IPS-18c (cell line): Measurements from ENCODE around the gene LATS1.
"Not testable (repeated sequence)": the region's sequence is repeated elsewhere in the genome, so short reads cannot be mapped to it uniquely, and the experiment has no call there.

Experiments used
- H3K4me3 ChIP-seq: 2 replicates; pipeline ENCODE4 v1.7.0; 2013; ENCODE audit warnings: low read depth, mild to moderate bottlenecking, low read length, moderate library complexity; ENCODE audit not compliant: insufficient read depth
- H3K9me3 ChIP-seq: one replicate; pipeline ENCODE4 v1.6.1; 2013; ENCODE audit warnings: mild to moderate bottlenecking, low read length, moderate library complexity; ENCODE audit not compliant: control insufficient read depth, insufficient read depth

The LATS1 gene

DNA sequence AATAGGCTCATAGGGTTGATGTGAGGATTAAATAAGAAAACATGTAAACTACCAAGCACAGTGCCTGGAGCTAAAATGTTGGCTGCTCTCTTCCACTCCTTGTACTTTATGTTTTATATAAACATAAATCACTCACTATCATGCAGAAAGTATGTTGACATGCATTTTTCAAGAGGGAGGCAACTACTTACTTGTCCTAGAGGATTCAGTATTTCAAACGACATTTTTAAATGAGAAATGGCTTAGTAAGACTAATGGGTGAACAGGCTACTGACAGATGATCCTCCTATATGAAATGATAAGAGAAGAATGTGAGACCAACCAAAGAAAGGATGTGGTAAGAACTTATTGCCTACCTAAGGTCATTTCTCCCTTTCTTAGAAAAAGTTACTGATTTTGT lies 21.0 kb downstream of the LATS1 start:
- no peak overlapping the region for H3K4me3 ChIP-seq

GRCh38 chr6:149694921-149695320 lies 23.0 kb downstream of the LATS1 start:
- Histone ChIP-seq H3K4me3 (no peak overlapping the region), H3K9me3 (no peaks in the 10 kb centered on the region)

More for the DNA sequence above, 21.0 kb downstream of the LATS1 start:
- no peaks in the 10 kb centered on the region for H3K9me3 ChIP-seq

GRCh38 chr6:149691201-149691600 lies 26.7 kb downstream of the LATS1 start:
- no peaks in the 10 kb centered on the region for H3K9me3 ChIP-seq
- H3K4me3 ChIP-seq, result no peak overlapping the region

DNA sequence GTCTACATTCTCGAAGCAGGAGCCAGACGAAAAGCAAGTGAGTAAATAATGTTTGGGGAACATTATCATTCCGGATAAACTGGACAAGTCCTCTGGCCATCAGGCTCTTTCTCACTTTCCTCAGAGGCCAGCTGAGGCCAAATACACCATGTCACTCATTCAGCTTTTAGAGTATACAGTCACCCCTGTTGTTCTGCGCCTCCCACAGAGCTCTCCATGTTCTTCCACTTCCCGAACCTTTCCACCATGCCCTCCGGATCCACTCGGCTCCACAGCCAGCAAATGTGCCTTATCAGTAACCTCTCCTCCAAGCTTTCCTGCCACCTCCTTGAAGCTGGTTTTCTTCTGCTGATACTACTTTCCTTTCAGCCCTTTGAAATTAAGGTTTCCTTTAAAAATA lies 31.7 kb downstream of the LATS1 start:
- no peaks in the 10 kb centered on the region for H3K9me3 ChIP-seq
- no peak overlapping the region for H3K4me3 ChIP-seq

GRCh38 chr6:149683256-149683859 lies 34.5 kb downstream of the LATS1 start:
- no peak overlapping the region for H3K4me3 ChIP-seq
- no peaks in the 10 kb centered on the region for H3K9me3 ChIP-seq

GRCh38 chr6:149681845-149682244 lies 36.1 kb downstream of the LATS1 start:
- not testable (repeated sequence) for H3K9me3 ChIP-seq, H3K4me3 ChIP-seq

- H3K9me3 ChIP-seq, result no peaks in the 10 kb centered on the region
- no peak overlapping the region for H3K4me3 ChIP-seq
Measured at GRCh38 chr6:149681209-149681608, 36.7 kb downstream of the LATS1 start.

- no peaks in the 10 kb centered on the region for H3K9me3 ChIP-seq
- no peak overlapping the region for H3K4me3 ChIP-seq
Measured at GRCh38 chr6:149680503-149680902, 37.4 kb downstream of the LATS1 start.

DNA sequence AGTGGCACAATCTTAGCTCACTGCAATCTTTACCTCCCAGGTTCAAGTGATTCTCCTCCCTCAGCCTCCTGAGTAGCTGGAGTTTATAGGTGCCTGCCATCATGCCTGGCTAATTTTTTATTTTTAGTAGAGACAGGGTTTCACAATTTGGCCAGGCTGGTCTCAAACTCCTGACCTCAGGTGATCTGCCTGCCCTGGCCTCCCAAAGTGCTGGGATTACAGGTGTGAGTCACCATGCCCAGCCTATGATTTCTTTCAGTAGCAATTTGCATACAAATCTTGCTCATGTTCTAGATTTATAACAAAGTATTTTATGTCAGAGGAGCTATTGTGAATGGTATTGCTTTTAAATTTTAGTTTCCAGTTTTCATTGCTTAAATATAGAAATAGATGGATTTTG lies 45.6 kb downstream of the LATS1 start:
- not testable (repeated sequence) for H3K9me3 ChIP-seq, H3K4me3 ChIP-seq

GRCh38 chr6:149660028-149660427 lies 57.9 kb downstream of the LATS1 start:
- no peak overlapping the region for H3K4me3 ChIP-seq

DNA sequence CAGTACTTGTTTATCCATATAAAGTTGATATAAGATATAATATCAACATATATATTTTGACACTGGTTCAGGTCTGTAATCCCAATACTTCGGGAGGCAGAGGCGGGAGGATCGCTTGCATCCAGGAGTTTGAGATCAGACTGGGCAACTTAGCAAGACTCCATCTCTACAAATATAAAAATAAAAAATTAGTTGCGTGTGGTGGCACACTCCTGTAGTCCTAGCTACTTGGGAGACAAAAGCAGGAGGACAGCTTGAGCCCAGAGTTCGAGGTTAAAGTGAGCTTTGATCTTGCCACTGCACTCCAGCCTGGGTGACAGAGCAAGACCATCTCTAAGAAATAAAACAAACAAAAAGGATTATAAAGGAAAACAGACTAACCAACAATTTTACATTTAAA lies 60.5 kb downstream of the LATS1 start:
- H3K4me3 ChIP-seq, result no peak overlapping the region
- no peaks in the 10 kb centered on the region for H3K9me3 ChIP-seq

More at GRCh38 chr6:149660028-149660427, 57.9 kb downstream of the LATS1 start:
- no peaks in the 10 kb centered on the region for H3K9me3 ChIP-seq

DNA sequence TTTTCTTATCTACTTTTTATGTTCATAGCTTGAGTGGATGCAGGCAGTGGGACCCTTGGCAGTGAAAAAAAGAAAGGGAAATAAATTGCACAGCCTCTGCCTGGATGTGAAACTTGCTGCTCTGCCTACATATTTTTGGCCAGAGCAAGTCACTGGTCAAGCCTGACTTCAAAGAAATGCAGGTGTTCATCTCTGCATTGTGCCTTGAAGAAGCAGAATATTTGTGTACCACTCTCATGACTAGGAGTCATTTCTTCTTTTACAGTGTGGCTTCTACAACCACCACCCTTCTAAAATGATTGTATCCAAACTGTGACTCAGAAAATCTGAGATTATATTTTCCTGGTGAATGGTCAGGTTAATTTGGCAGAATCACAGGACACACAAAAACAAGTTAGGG lies 66.8 kb downstream of the LATS1 start:
- no peak overlapping the region for H3K4me3 ChIP-seq
- no peaks in the 10 kb centered on the region for H3K9me3 ChIP-seq

DNA sequence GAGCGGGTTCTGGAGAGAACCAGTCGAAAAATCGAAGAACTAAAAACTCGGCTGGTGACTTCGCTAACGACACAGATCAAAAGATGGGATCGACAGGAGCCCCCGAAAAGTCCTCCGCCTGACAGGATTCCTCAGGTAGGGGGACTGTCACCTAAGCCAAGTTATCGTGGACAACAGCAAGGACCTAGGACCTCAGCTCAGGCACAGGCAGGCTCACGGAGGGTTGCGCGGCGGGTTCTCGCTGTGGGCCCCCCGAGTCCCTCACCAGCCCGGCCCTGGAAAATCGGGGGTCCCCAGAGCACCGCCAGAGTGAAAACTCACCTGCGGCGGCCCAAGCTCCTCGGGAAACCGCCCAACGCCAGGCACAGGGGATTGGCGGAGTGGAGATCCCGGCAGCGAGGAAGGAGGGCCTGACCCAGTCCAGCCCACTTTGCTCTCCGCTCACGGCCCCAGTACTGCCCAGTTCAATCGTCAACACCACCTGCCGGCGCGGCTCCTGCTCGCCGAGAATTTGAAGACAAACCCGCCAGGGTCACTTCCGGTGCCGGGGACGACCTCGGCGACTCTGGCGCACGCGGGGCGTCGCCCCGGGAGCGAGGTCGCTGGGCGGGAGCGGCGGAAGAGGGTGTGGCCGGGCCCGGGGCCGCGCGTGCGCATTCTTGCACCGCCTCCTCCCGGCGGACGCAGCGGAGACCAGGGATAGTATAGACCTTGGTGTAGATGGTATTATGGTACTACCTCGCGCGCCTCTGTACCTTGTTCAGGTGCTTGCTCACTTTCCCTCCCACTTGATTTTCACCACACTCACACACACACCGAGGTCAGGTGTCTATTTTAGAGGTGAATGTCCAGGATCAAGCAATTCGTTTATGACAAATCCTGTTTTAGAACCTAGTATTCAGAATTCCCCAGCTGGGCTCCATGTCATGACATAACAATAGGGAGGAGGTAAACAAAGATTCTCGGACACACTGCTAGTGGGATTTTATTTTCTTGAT lies 69.5 kb downstream of the LATS1 start, which contains the start of gene KATNA1:
TSS of gene KATNA1 (minus strand) at position 567 of the 998 bp plus-strand sequence. CDS start 10,167 bp downstream, outside the sequence.
- no peaks in the 10 kb centered on the region for H3K9me3 ChIP-seq
- peak within 1 kb of the TSS; percentile 80 for H3K4me3 ChIP-seq

GRCh38 chr6:149646599-149646998 lies 71.3 kb downstream of the LATS1 start:
- Histone ChIP-seq H3K9me3 (no peaks in the 10 kb centered on the region), H3K4me3 (no peak overlapping the region; the same call in 1 of the 2 replicates)

- Histone ChIP-seq H3K9me3 (no peaks in the 10 kb centered on the region), H3K4me3 (no peak overlapping the region)
Measured at GRCh38 chr6:149642829-149643580, 74.9 kb downstream of the LATS1 start.

DNA sequence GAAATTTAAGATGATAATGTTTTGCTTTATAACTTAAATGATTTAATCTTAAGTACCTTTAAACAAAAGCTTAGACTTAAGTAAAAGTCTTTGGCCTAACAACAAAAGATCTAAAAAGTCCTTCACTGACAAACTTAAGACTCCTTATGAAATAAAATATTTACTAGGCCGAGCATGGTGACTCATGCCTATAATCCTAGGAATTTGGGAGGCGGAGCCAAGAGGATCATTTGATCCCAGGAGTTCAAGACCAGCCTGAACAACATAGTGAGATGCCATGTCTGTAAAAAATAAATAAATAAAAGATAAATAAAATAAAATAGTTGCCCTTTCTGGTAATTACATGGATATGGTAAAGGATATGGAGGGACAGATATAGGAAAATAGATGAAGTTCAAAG lies 81.8 kb downstream of the LATS1 start:
- H3K9me3 ChIP-seq, result no peaks in the 10 kb centered on the region
- no peak overlapping the region for H3K4me3 ChIP-seq

DNA sequence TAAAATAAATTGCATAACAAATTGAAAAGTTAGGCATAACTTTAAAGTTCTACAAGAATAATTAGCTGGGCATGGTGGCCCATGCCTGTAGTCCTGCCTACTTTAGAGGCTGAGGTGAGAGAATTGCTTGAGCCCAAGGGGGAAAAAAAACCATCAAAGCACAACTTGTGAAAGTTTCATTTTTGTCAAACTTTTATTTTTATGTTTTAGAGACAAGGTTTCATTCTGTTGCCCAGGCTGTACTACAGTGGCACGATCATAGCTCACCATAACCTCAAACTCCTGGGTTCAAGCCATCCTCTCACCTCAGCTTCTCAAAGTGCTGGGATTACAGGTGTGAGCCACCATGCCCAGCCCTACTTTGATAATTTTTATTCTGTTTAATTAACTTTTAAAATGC lies 83.6 kb downstream of the LATS1 start:
- no peak overlapping the region for H3K4me3 ChIP-seq
- H3K9me3 ChIP-seq, result no peaks in the 10 kb centered on the region
